Small intestine (tissue), 7 donors: ENCODE data around the gene WDTC1. TPM values are rescaled to one million over a fixed set of nuclear protein-coding genes. Genes with fewer than 3 reads are reported as not detected.

ENCODE experiments used
- DNase-seq, 2 donors: peaks; one replicate each; pipeline versions ENCODE4 v3.0.0 to v3.0.0-alpha.2; 2013
- FAIRE-seq: peaks from 2 replicates; lab custom pipeline; 2012; peaks lifted over from hg19 to GRCh38; lab: Jason Lieb, UNC
- H3K27ac ChIP-seq, 3 donors: one replicate each; pipeline ENCODE4 v1.5.1; 2013; ENCODE audit warnings: low read length in 2 of 3, mild to moderate bottlenecking in 2 of 3, control low read depth in 1 of 3, inconsistent platforms in 1 of 3, low read depth in 1 of 3, moderate library complexity in 1 of 3
- H3K27me3 ChIP-seq, 3 donors: one replicate each; pipeline ENCODE4 v1.6.1; 2013; ENCODE audit warnings: low read length in 3 of 3, inconsistent platforms in 1 of 3; ENCODE audit not compliant: control insufficient read depth in 3 of 3, insufficient read depth in 3 of 3
- H3K36me3 ChIP-seq, 3 donors: one replicate each; pipeline ENCODE4 v1.6.1; 2013; ENCODE audit warnings: low read length in 3 of 3, inconsistent platforms in 1 of 3, low read depth in 1 of 3, mild to moderate bottlenecking in 1 of 3, moderate library complexity in 1 of 3; ENCODE audit not compliant: control insufficient read depth in 3 of 3, insufficient read depth in 2 of 3
- H3K4me1 ChIP-seq, 3 donors: one replicate each; pipeline ENCODE4 v1.6.1; 2013; ENCODE audit warnings: low read length in 2 of 3, inconsistent platforms in 1 of 3, low read depth in 1 of 3, mild to moderate bottlenecking in 1 of 3, moderate library complexity in 1 of 3; ENCODE audit not compliant: control insufficient read depth in 3 of 3, insufficient read depth in 2 of 3
- H3K4me3 ChIP-seq, 3 donors: one replicate each; pipeline ENCODE4 v1.5.1; 2013; ENCODE audit warnings: low read length in 3 of 3, control low read depth in 1 of 3, inconsistent platforms in 1 of 3, low read depth in 1 of 3, mild to moderate bottlenecking in 1 of 3, moderate library complexity in 1 of 3
- H3K9me3 ChIP-seq, 2 donors: one replicate each; pipeline ENCODE4 v1.6.1; 2013; ENCODE audit warnings: low read depth in 1 of 2, low read length in 1 of 2; ENCODE audit not compliant: control insufficient read depth in 2 of 2, insufficient read depth in 1 of 2
- WGBS, 3 donors: extraction: QIAGEN DNeasy Blood & Tissue Kit; methylation state at CpG; one replicate each; pipeline ENCODE4 v1.1.7; 2013; 5-methylcytosine and 5-hydroxymethylcytosine counted together
- polyA plus RNA-seq, 4 donors: library from polyadenylated mRNA; stranded (reverse) in 3 of 4; unstranded in 1 of 4; fragments of 200-250 nt in 3 of 4; fragments of 120-200 nt in 1 of 4; gene quantifications; one replicate each; pipeline versions ENCODE4 v1.2.1 to v1.2.3, GENCODE V29; 2013
- donor health status: healthy with polysubstance abuse.
- donor health status: control.
- donor health status: control.
- donor health status: Bipolar disorder and iron deficiency.
- donor health status: healthy.

Gene WDTC1
- polyA plus RNA-seq, 4 donors = 14.6 to 32.9 (median 18.0) TPM

DNA sequence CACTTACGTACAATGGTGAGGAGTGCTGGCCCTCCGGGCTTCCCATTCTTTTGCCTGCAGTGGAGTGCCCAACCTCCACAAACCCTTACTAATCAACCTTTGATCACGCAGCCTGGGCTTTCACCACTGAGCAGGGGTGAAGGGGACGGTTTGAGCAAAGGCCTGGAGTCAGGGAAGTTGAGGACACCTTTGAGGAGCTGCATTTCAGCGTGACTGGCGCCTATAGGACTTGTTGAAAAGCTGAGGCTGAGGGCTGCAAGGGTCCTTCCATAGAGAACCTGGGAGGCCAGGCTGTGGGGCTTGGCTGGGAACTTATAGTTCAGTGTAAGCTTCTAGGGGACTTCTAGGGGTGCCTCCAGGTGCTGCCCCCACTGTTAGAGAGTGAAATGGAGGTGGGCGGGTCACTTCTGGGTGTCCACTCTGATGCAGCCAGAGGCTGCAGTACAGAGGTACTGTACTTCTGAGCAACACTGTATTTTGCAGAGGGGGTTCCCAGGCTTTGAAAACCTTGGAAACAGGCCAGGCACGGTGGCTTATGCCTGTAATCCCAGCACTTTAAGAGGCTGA, 117.2 kb downstream of the WDTC1 start:
- no peak for FAIRE-seq
- H3K4me3 ChIP-seq = peak overlapping the region in 1 of 3 donors; percentile 37
- peak; percentile 67 to 70 for DNase-seq
- peaks cover 0 to 33% (median 5%) of the 10 kb centered on the region in 3 donors for H3K4me1 ChIP-seq
- H3K36me3 ChIP-seq = peaks cover 0 to 15% (median 1%) of the 10 kb centered on the region in 3 donors
- no peak overlapping the region for H3K27ac ChIP-seq
- 25 to 51% (median 41%) methylated on average over 8 of the region's 8 CpGs for WGBS, 3 donors
- peaks cover 0 to 18% (median 0%) of the 10 kb centered on the region in 3 donors for H3K27me3 ChIP-seq
- H3K9me3 ChIP-seq = no peaks in the 10 kb centered on the region

DNA sequence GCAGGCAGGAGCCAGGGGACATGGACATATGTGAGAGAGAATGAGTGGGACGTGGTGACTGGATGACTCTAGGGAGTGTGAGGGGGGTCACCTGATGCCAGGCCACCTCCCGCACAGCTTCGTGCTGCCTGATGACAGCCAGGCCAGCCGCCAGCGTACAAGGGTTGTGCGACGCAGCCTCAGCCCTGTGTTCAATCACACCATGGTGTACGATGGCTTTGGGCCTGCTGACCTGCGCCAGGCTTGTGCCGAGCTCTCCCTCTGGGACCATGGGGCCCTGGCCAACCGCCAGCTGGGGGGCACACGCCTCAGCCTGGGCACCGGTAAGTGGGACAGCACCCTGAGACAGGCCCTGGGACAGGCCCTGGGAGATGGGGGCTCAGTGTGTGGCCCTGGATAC, 118.7 kb downstream of the WDTC1 start:
- Histone ChIP-seq H3K27me3 (peaks cover 0 to 24% (median 0%) of the 10 kb centered on the region in 3 donors), H3K27ac (no peak overlapping the region), H3K4me3 (no peak overlapping the region), H3K36me3 (peaks cover 0 to 15% (median 4%) of the 10 kb centered on the region in 3 donors), H3K9me3 (no peaks in the 10 kb centered on the region), H3K4me1 (peaks cover 0 to 42% (median 5%) of the 10 kb centered on the region in 3 donors)
- WGBS, 3 donors = 85 to 90% (median 88%) methylated on average over 13 of the region's 13 CpGs
- FAIRE-seq = no peak
- DNase-seq = no peak

DNA sequence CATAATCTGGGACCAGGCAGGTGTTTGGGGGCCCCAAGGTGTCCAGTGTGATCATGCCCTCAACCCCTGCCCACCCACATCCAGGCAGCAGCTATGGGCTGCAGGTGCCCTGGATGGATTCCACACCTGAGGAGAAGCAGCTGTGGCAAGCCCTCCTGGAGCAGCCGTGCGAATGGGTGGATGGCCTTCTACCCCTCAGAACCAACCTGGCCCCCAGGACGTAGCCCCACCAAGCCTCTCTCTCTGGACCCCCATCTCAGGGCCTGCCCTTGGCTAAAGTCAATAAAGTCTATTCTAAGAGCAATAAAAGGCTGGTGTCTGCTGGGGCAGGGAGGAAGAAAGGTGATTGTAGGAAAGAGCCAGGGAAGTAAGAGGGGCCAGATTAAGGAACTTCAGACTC, 119.2 kb downstream of the WDTC1 start:
- Histone ChIP-seq H3K4me1 (peaks cover 0 to 42% (median 5%) of the 10 kb centered on the region in 3 donors), H3K9me3 (no peaks in the 10 kb centered on the region), H3K4me3 (no peak overlapping the region), H3K27me3 (peaks cover 0 to 29% (median 0%) of the 10 kb centered on the region in 3 donors), H3K27ac (no peak overlapping the region), H3K36me3 (peaks cover 0 to 15% (median 4%) of the 10 kb centered on the region in 3 donors)
- 72 to 83% (median 78%) methylated on average over 3 of the region's 3 CpGs for WGBS, 3 donors
- FAIRE-seq (no peak), DNase-seq (no peak)

DNA sequence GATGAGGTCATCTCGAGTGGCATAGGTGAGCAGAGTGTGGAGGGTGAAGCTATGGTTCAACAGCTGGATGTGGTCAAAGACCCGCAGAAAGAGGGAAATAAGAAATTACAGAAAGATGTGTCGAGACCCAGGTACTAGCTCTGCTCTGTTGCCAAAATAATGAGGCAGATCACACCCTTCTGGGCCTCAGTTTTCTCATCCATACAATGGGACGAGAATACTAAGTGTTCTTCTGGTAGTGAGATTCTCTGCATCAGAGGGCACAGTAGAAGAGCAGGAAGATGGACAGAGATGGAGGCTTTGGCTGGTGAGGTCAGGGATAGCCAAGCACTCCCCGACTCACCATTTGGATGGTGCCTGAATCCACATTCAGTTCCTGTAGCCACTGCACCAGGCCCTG, 121.3 kb downstream of the WDTC1 start:
- peaks cover 0 to 15% (median 4%) of the 10 kb centered on the region in 3 donors for H3K36me3 ChIP-seq
- H3K27me3 ChIP-seq = peaks cover 0 to 33% (median 0%) of the 10 kb centered on the region in 3 donors
- WGBS, 3 donors = 86 to 91% (median 89%) methylated on average over 5 of the region's 5 CpGs
- peaks cover 0 to 35% (median 0%) of the 10 kb centered on the region in 3 donors for H3K4me1 ChIP-seq
- H3K9me3 ChIP-seq = no peaks in the 10 kb centered on the region
- FAIRE-seq = no peak
- no peak overlapping the region for H3K27ac ChIP-seq
- DNase-seq = no peak
- no peak overlapping the region for H3K4me3 ChIP-seq

DNA sequence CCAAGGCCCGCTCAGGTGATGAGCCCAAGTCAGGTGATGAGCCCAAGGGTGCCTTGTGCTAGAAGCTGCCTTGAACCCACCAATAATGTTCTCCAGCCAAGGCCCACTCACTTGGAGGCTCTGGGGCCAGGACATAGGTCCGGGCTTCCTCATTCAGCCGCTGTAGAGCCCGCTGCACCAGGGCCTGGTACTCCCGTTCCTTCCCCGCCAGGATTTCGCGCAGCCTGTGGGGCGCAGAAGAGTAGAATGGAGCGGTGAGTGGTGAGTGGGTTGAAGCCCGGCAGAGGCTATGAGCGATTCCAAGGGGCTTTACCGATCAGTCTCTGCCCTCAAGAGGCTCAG, 121.8 kb downstream of the WDTC1 start:
- peaks cover 0 to 34% (median 0%) of the 10 kb centered on the region in 3 donors for H3K27me3 ChIP-seq
- DNase-seq = no peak
- no peaks in the 10 kb centered on the region for H3K9me3 ChIP-seq
- no peak for FAIRE-seq
- 85 to 91% (median 86%) methylated on average over 13 of the region's 13 CpGs for WGBS, 3 donors
- H3K36me3 ChIP-seq = peaks cover 0 to 15% (median 4%) of the 10 kb centered on the region in 3 donors
- peaks cover 0 to 30% (median 0%) of the 10 kb centered on the region in 3 donors for H3K4me1 ChIP-seq
- no peak overlapping the region for H3K4me3 ChIP-seq
- H3K27ac ChIP-seq = no peak overlapping the region

DNA sequence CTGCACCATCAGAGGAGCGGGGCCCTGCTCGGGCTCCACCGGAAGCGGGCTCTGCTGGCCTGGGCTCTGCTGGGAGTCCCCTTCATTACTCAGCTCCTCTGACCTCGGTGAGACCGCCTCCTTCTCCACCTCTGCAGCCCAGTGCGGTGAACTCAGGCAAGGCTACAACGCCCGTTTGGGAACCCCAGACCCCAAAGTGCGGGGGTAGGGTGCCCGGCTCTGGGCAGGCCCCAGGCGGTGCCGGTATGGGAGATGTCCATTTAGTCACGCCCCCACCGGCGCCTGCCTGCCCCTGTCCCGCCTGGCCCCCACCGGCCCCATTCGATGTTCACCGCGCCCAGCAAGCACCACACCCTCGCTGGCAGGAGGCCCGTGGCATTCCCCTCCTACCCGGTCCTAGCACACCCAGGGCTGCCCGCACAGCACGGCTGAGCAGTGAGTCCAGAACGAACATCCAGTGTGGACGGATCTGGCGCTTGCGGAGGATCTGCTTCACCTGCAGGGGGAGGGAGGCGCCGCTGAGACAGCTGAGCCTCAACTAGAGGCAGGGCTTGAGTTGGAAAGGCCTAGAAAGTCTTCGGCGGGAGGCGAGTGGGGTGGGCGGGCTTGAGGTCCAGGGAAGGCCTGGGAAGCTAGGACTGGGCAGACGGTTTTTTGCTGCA, 122.3 kb downstream of the WDTC1 start:
- H3K36me3 ChIP-seq = peaks cover 0 to 15% (median 4%) of the 10 kb centered on the region in 3 donors
- no peaks in the 10 kb centered on the region for H3K9me3 ChIP-seq
- peak overlapping the region in 1 of 3 donors; percentile 45 for H3K4me3 ChIP-seq
- H3K27me3 ChIP-seq = peaks cover 0 to 35% (median 0%) of the 10 kb centered on the region in 3 donors
- no peak overlapping the region for H3K27ac ChIP-seq
- H3K4me1 ChIP-seq = peaks cover 0 to 25% (median 0%) of the 10 kb centered on the region in 3 donors
- DNase-seq = peak in 1 of 2 donors; percentile 70
- 18 to 67% (median 40%) methylated on average over 29 to 37 of the region's 37 CpGs for WGBS, 3 donors
- no peak for FAIRE-seq

DNA sequence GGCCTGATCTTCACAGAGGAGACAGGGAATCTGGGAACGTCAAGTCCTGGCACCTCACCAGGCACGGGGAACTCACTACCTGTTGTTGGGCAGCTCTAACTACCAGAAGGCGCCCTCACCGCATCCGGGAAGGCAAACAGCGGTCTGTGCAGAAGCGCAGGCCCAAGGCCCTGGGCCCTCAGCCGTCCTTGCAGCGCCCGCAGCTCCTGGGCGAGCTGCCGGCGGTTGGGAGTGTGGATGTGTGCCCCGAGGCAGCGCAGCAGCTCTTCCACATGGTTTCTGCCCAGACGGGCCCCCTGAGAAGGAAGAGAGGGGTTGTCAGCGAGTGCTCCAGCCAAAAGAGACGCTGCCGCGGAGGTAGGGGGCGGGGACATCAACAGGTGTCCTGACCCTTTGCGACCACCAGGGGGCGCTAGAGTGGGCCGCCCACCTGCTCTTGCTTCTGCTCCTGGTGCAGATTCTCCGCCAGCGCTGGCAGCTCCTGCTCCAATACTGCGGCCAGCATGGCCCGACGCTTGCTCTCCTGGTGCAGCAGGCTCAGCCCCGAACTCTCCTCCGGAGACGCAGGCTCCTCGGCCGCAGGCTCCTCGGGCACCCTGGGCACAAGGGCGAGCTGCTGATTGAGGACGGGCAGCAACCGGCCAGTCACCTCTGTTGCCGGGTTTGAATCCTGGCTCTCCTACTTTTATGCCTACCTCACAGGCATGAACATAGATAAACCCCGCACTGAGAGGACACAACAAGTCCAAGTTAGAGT, 123.0 kb downstream of the WDTC1 start:
- DNase-seq (peak; percentile 65 to 83), FAIRE-seq (no peak)
- H3K36me3 ChIP-seq = peaks cover 0 to 19% (median 4%) of the 10 kb centered on the region in 3 donors
- H3K27me3 ChIP-seq = peaks cover 0 to 35% (median 0%) of the 10 kb centered on the region in 3 donors
- 7 to 28% (median 14%) methylated on average over 34 to 40 of the region's 40 CpGs for WGBS, 3 donors
- no peaks in the 10 kb centered on the region for H3K9me3 ChIP-seq
- no peak overlapping the region for H3K27ac ChIP-seq
- H3K4me3 ChIP-seq = peak overlapping the region; percentile 22 to 45 (median 35)
- peaks cover 0 to 25% (median 0%) of the 10 kb centered on the region in 3 donors for H3K4me1 ChIP-seq
